H9 (cell line): ENCODE measurements around the gene COL19A1. TPM values are rescaled to one million over a fixed set of nuclear protein-coding genes. Genes with fewer than 3 reads are reported as not detected.

Experiments
- DNase-seq: peaks from one replicate; pipeline ENCODE4 v3.0.0-alpha.2; 2017
- H2AFZ ChIP-seq: one replicate; pipeline ENCODE4 v1.6.1; 2013; ENCODE audit warnings: mild to moderate bottlenecking, low read length, control low read depth, moderate library complexity
- H2AK5ac ChIP-seq: 2 replicates; pipeline ENCODE4 v1.6.1; 2013; ENCODE audit warnings: low read length, control low read depth, mixed read lengths; ENCODE audit not compliant: insufficient read length
- H2BK120ac ChIP-seq: one replicate; pipeline ENCODE4 v1.6.1; 2013; ENCODE audit warnings: low read depth, mild to moderate bottlenecking, low read length, control low read depth, inconsistent platforms; ENCODE audit not compliant: poor library complexity, severe bottlenecking
- H2BK12ac ChIP-seq: 2 replicates; pipeline ENCODE4 v1.6.1; 2013; ENCODE audit warnings: low read length, control low read depth, mixed read lengths, low read depth; ENCODE audit not compliant: insufficient read length
- H2BK15ac ChIP-seq: 2 replicates; pipeline ENCODE4 v1.6.1; 2013; ENCODE audit warnings: low read depth, low read length, control low read depth
- H2BK20ac ChIP-seq: one replicate; pipeline ENCODE4 v1.6.1; 2013; ENCODE audit warnings: low read depth, mild to moderate bottlenecking, low read length, control low read depth, inconsistent platforms; ENCODE audit not compliant: poor library complexity, severe bottlenecking
- H2BK5ac ChIP-seq: 2 replicates; pipeline ENCODE4 v1.6.1; 2013; ENCODE audit warnings: low read length, control low read depth, mixed read lengths; ENCODE audit not compliant: insufficient read length
- H3K14ac ChIP-seq: 2 replicates; pipeline ENCODE4 v1.6.1; 2013; ENCODE audit warnings: low read length, control low read depth; ENCODE audit not compliant: insufficient read depth
- H3K18ac ChIP-seq: 2 replicates; pipeline ENCODE4 v1.6.1; 2013; ENCODE audit warnings: low read depth, mild to moderate bottlenecking, mixed read lengths, low read length, control low read depth; ENCODE audit not compliant: insufficient read length
- H3K23ac ChIP-seq: 2 replicates; pipeline ENCODE4 v1.6.1; 2013; ENCODE audit warnings: low read length, control low read depth, mixed read lengths, low read depth; ENCODE audit not compliant: insufficient read length
- H3K23me2 ChIP-seq: 2 replicates; pipeline ENCODE4 v1.6.1; 2013; ENCODE audit warnings: low read depth, mild to moderate bottlenecking, mixed read lengths, low read length, control low read depth; ENCODE audit not compliant: insufficient read length, poor library complexity, severe bottlenecking
- H3K27ac ChIP-seq: 2 replicates; pipeline ENCODE4 v1.5.1; 2013; ENCODE audit warnings: low read length, control low read depth, mixed read lengths, low read depth; ENCODE audit not compliant: insufficient read length
- H3K27me3 ChIP-seq: 2 replicates; pipeline ENCODE4 v1.6.1; 2013; ENCODE audit warnings: low read length, control low read depth, inconsistent platforms; ENCODE audit not compliant: insufficient read depth
- H3K4ac ChIP-seq: 2 replicates; pipeline ENCODE4 v1.6.1; 2013; ENCODE audit warnings: low read depth, mild to moderate bottlenecking, control low read depth, inconsistent platforms, low read length, moderate library complexity
- H3K4me1 ChIP-seq: 2 replicates; pipeline ENCODE4 v1.6.1; 2013; ENCODE audit warnings: low read length, control low read depth, inconsistent platforms; ENCODE audit not compliant: insufficient read depth
- H3K4me2 ChIP-seq: 2 replicates; pipeline ENCODE4 v1.6.1; 2013; ENCODE audit warnings: low read length, control low read depth, mixed read lengths; ENCODE audit not compliant: insufficient read length, insufficient read depth
- H3K56ac ChIP-seq: 2 replicates; pipeline ENCODE4 v1.6.1; 2013; ENCODE audit warnings: low read depth, mild to moderate bottlenecking, mixed read lengths, low read length, control low read depth; ENCODE audit not compliant: insufficient read length
- H3K79me1 ChIP-seq: 2 replicates; pipeline ENCODE4 v1.6.1; 2013; ENCODE audit warnings: low read depth, mild to moderate bottlenecking, moderate library complexity, low read length, control low read depth, inconsistent platforms; ENCODE audit not compliant: insufficient read depth, poor library complexity, severe bottlenecking
- H3K79me2 ChIP-seq: 2 replicates; pipeline ENCODE4 v1.6.1; 2013; ENCODE audit warnings: low read length, control low read depth, inconsistent platforms; ENCODE audit not compliant: insufficient read depth
- H3K9ac ChIP-seq: 2 replicates; pipeline ENCODE4 v1.6.1; 2013; ENCODE audit warnings: low read length, control low read depth, mixed read lengths; ENCODE audit not compliant: insufficient read length; ENCODE audit errors: extremely low read depth
- H3K9me3 ChIP-seq: one replicate; pipeline ENCODE4 v1.6.1; 2013; ENCODE audit warnings: low read depth, low read length, inconsistent platforms; ENCODE audit not compliant: control insufficient read depth
- H3T11ph ChIP-seq: one replicate; pipeline ENCODE4 v1.6.1; 2013; ENCODE audit warnings: mild to moderate bottlenecking, low read length, control low read depth, inconsistent platforms
- H4K20me1 ChIP-seq: one replicate; pipeline ENCODE4 v1.6.1; 2013; ENCODE audit not compliant: control insufficient read depth, insufficient read length, insufficient read depth
- H4K5ac ChIP-seq: 2 replicates; pipeline ENCODE4 v1.6.1; 2013; ENCODE audit warnings: low read depth, mild to moderate bottlenecking, mixed read lengths, low read length, control low read depth; ENCODE audit not compliant: insufficient read length
- H4K8ac ChIP-seq: replicated peaks from 2 replicates; pipeline ENCODE4 v1.6.1; 2013; ENCODE audit warnings: low read length, control low read depth, mixed read lengths, low read depth; ENCODE audit not compliant: insufficient read length
- H4K91ac ChIP-seq: 2 replicates; pipeline ENCODE4 v1.6.1; 2013; ENCODE audit warnings: low read depth, mild to moderate bottlenecking, moderate library complexity, mixed read lengths, low read length, control low read depth; ENCODE audit not compliant: insufficient read length
- H3K27ac Mint-ChIP-seq, 3 experiments: 2 replicates in 2 of 3; 3 replicates in 1 of 3; pipeline ENCODE4 v1.8.0; 2020 to 2021; ENCODE audit warnings: mixed read lengths in 3 of 3, mild to moderate bottlenecking in 1 of 3, moderate library complexity in 1 of 3
- H3K27me3 Mint-ChIP-seq: 2 replicates; pipeline ENCODE4 v1.8.0; 2021; ENCODE audit warnings: low read depth, mild to moderate bottlenecking, moderate library complexity, mixed read lengths
- H3K36me3 Mint-ChIP-seq, 3 experiments: 2 replicates in 2 of 3; 3 replicates in 1 of 3; pipeline ENCODE4 v1.8.0; 2020 to 2021; ENCODE audit warnings: low read depth in 3 of 3, mixed read lengths in 3 of 3; ENCODE audit not compliant: insufficient read depth in 1 of 3
- H3K4me1 Mint-ChIP-seq, 2 experiments: 2 replicates each; pipeline ENCODE4 v1.8.0; 2020; ENCODE audit warnings: mixed read lengths in 2 of 2
- H3K4me3 Mint-ChIP-seq, 2 experiments: 2 replicates in 1 of 2; 3 replicates in 1 of 2; pipeline ENCODE4 v1.8.0; 2020 to 2021; ENCODE audit warnings: mild to moderate bottlenecking in 2 of 2, mixed read lengths in 2 of 2, moderate library complexity in 1 of 2
- H3K9me3 Mint-ChIP-seq, 2 experiments: 2 replicates in 1 of 2; 3 replicates in 1 of 2; pipeline ENCODE4 v1.8.0; 2020; ENCODE audit warnings: mild to moderate bottlenecking in 2 of 2, mixed read lengths in 2 of 2, moderate library complexity in 1 of 2
- CTCF ChIP-seq: fragments of 200-600 bp; sonication (generic); conservative IDR thresholded peaks from 3 replicates; pipeline ENCODE4 v1.8.0; 2021; ENCODE audit warnings: antibody characterized with exemption, mild to moderate bottlenecking
- WGBS: extraction: QIAGEN DNeasy Blood & Tissue Kit; methylation state at CpG from one replicate; pipeline ENCODE4 v1.1.7; 2013; ENCODE audit warnings: missing lambda C conversion rate, low lambda C conversion rate, mixed read lengths; ENCODE audit not compliant: insufficient read length; ENCODE audit errors: extremely low coverage; 5-methylcytosine and 5-hydroxymethylcytosine counted together
- total RNA-seq: library from RNA; stranded (reverse); gene quantifications from 2 replicates; pipeline ENCODE4 v1.2.1, GENCODE V29; 2021

Gene COL19A1
- total RNA-seq, 1 experiment from 2014 or later = not detected

GRCh38 chr6:70099732-70100131, 233.4 kb downstream of the COL19A1 start:
- H3K14ac ChIP-seq = no peak overlapping the region
- no peak overlapping the region for H4K8ac ChIP-seq
- no peaks in the 10 kb centered on the region for H3K4me1 ChIP-seq
- H2BK12ac ChIP-seq = no peak overlapping the region
- H3K27me3 ChIP-seq = no peaks in the 10 kb centered on the region
- H2BK15ac ChIP-seq = no peak overlapping the region
- H3K27ac Mint-ChIP-seq = no peak overlapping the region; a peak in 1 of 7 replicates
- H3K79me2 ChIP-seq = no peaks in the 10 kb centered on the region
- H3K23ac ChIP-seq = no peak overlapping the region
- no peaks in the 10 kb centered on the region for H3K23me2 ChIP-seq
- no peaks in the 10 kb centered on the region for H3K9me3 ChIP-seq
- peaks cover 0 to 2% of the 10 kb centered on the region in 2 experiments; a peak in 1 of 5 replicates for H3K9me3 Mint-ChIP-seq
- H3K4ac ChIP-seq = no peak overlapping the region
- no peak for TF ChIP-seq CTCF
- H2BK5ac ChIP-seq = no peak overlapping the region
- no CpG with 5 or more reads among the region's 3 CpGs for WGBS
- no peak overlapping the region for H2AFZ ChIP-seq
- no peak overlapping the region for H2AK5ac ChIP-seq
- H4K20me1 ChIP-seq = no peaks in the 10 kb centered on the region
- no peak overlapping the region for H3K4me2 ChIP-seq
- no peak overlapping the region for H4K5ac ChIP-seq
- H3K4me1 Mint-ChIP-seq = no peaks in the 10 kb centered on the region
- no peaks in the 10 kb centered on the region for H3K27me3 Mint-ChIP-seq
- no peak overlapping the region for H3K18ac ChIP-seq
- H3K9ac ChIP-seq = no peak overlapping the region
- H3K36me3 Mint-ChIP-seq = peaks cover 0 to 4% (median 0%) of the 10 kb centered on the region in 3 experiments; a peak in 1 of 7 replicates
- H3K79me1 ChIP-seq = no peaks in the 10 kb centered on the region
- H3T11ph ChIP-seq = no peak overlapping the region
- no peak overlapping the region for H3K27ac ChIP-seq
- no peak overlapping the region for H3K4me3 Mint-ChIP-seq
- no peak overlapping the region for H2BK120ac ChIP-seq
- H3K56ac ChIP-seq = no peak overlapping the region
- no peak for DNase-seq
- H2BK20ac ChIP-seq = no peak overlapping the region
- no peak overlapping the region for H4K91ac ChIP-seq
